Panc1 (cell line): ENCODE results near the gene PBX1.

Source experiments
- CTCF ChIP-seq: fragments of 450-650 bp; IDR thresholded peaks from 2 replicates; pipeline ENCODE4 v1.5.1; 2017; ENCODE audit warnings: mild to moderate bottlenecking
- POLR2AphosphoS5 ChIP-seq: IDR thresholded peaks from 2 replicates; pipeline ENCODE4 v1.6.1; 2012; ENCODE audit warnings: mild to moderate bottlenecking, low read depth, low read length, moderate library complexity
- REST ChIP-seq, 2 experiments: IDR thresholded peaks; 2 replicates each; pipeline ENCODE4 v1.6.1; 2011 to 2012; ENCODE audit warnings: low read depth in 2 of 2, control low read depth in 1 of 2, low read length in 1 of 2, mild to moderate bottlenecking in 1 of 2, moderate library complexity in 1 of 2; ENCODE audit not compliant: insufficient read depth in 1 of 2
- SIN3A ChIP-seq: IDR thresholded peaks from 2 replicates; pipeline ENCODE4 v1.6.1; 2012; ENCODE audit warnings: low read depth, mild to moderate bottlenecking, low read length, moderate library complexity, borderline replicate concordance; ENCODE audit not compliant: insufficient read depth
- TCF7L2 ChIP-seq: IDR thresholded peaks from 2 replicates; pipeline ENCODE4 v1.6.1; 2011; ENCODE audit warnings: mild to moderate bottlenecking, low read depth, low read length, inconsistent platforms

- TF ChIP-seq CTCF (no peak), POLR2AphosphoS5 (no peak), SIN3A (no peak), TCF7L2 (no peak), REST (IDR thresholded peaks at IDR 0.05; ENCODE audit: insufficient read depth in 1 of 2, low read depth in 2 of 2, low read length in 1 of 2) (no peak)
These were observed 6.4 kb downstream of the PBX1 start for GRCh38 chr1:164565357-164565756.
